ENCODE results near the gene MMEL1.
"Not testable (repeated sequence)": the region's sequence is repeated elsewhere in the genome, so short reads cannot be mapped to it uniquely, and the experiment has no call there.

GRCh38 chr1:2652926-2653571, 20.2 kb upstream of the MMEL1 start:
- not testable (repeated sequence) for TF ChIP-seq POLR2A, CTCF, POLR2AphosphoS5, EP300 (IDR thresholded peaks at IDR 0.05)

Data from suprapubic skin (tissue), 4 donors.